GM19438 (cell line): ENCODE measurements around the gene SMYD5.
"Not testable (repeated sequence)": the region's sequence is repeated elsewhere in the genome, so short reads cannot be mapped to it uniquely, and the experiment has no call there.

Experiments
- ATAC-seq: cut with Tn5 transposase; IDR thresholded peaks from one replicate; pipeline ENCODE4 v1.9.1; 2021; ENCODE audit warnings: low read depth; ENCODE audit not compliant: unreplicated experiment

SMYD5 gene

DNA sequence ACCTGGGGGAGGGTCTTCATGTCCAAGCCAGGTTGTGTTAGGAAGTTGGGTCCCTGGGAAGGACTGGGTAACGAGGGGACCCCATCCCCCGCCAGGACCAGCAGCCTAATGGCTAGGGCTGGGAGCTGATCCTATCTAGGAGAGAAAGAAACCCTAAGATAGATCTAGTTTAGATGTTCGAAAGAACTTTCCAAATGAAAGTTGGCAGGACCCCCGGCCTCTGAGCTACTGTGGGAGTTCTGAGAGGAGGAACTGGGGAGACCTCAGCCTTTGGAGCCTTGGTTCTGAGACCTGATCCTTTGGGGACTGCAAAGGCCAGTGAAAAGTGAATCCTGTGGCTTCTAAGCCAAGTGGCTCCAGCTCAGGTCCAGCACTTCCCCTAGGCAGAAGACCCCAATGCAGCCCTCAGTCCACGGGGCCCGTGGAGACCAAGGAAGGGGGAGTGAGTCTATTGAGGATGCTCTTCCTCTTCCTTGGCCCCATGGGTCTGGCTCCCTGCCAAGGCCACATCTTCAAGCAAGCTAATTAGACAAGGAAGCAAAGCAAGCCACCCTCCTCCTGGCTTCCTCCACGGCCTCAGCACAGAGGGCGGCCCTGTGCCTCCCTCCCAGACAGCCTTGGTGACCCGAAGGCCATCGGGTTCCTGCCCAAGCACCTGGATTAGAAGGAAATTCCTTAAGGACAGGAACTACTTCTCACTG, 43.5 kb downstream of the SMYD5 start:
- no peak for ATAC-seq

DNA sequence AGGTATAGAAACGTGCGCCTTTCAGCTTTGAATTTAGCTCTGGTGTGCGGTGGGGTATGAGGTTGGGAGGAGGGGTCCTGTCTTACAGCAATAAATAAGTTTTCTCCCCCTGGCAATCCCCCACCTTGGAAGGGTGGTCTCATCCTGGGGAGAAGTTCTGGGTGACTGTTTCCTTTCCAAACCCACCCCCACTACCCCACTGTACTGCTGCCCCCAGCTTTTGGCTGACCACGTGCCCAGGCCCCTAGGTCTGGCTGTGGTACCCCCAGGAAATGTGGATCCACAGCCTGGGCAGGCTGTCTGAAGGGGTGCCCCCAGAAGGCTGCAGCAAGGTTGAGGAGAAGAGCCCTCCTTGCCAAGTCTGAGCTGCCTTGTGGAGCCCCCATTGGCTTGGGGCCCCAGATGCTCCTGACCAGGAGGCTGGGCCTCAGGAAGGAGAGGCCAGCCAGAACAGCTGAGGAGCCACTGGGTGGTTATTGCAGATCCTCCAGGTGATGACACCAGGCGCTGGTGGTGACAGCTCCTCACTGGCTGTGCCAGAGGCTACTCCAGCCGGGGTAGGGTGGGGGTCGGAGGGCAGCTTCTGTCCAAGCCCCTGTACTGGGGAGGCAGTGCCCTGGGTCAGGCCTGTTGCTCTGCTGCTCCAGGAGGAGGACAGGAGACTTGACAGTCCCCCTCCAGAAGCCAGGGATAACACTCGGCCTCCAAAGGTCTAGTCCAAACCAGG, 44.3 kb downstream of the SMYD5 start:
- no peak for ATAC-seq

DNA sequence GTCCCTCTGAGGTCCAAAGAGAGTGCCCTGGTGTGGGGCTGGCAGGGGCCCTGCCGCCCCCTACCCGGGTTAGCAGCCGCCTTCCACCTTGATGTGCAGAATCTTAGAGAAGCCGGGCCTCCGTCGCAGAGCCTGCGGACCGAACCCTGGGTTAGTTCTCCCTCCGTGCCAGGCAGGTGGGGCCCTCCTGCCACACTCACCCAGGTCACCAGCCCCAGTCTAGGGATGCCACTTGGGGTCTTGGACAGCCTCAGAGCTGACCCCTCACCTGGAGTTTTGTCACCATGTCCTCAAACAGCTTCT, 44.8 kb downstream of the SMYD5 start:
- no peak for ATAC-seq

DNA sequence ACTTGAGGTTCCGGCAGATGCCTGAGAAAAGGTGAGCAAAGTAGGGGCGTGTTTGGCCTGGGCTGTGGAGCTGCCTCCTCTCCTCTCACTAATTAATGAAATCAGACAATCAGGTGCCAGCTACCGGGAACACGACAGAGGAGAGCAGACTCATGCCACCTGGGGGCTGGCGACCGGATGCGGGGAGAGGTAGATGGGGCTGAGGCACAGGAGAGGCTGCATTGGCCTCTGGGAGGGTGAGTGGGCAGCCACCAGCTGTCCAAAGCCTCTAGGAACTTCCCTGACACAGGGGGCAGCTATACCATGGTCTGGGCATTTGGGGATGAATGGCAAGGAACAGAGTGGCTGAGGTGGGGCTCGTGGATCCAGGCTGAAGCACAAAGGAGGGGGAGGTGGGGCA, 45.2 kb downstream of the SMYD5 start:
- ATAC-seq: no peak

DNA sequence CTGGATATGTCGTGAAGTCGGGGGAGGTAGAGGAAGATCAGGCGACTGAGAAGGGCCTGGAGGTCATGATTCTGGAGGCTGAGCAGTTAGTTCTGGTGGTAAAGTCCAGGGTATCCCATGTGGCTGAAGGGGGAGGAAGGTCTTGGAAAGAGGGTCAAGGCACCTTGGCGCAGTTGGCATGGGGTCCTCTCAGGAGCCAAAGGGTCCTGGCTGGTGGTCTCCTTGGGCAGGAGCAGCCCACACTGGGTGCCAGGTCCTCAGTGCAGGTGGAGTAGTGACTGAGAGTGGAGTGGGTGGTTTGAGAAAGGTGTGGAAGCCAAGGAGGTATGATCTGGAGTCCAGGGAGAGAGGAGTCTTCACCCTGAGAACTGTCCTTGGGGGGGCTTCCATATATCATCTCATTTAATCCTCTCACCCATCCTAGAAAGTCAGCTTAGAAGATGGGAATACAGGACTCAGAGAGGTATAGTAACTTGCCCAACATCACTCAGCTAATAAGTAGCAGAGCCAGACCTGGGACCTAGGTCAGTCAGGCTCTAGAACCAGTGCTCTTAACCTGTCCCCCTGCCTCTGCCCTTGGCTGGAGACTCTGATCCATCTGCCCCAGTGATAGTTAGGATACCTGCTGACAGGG, 45.8 kb downstream of the SMYD5 start:
- ATAC-seq: no peak

DNA sequence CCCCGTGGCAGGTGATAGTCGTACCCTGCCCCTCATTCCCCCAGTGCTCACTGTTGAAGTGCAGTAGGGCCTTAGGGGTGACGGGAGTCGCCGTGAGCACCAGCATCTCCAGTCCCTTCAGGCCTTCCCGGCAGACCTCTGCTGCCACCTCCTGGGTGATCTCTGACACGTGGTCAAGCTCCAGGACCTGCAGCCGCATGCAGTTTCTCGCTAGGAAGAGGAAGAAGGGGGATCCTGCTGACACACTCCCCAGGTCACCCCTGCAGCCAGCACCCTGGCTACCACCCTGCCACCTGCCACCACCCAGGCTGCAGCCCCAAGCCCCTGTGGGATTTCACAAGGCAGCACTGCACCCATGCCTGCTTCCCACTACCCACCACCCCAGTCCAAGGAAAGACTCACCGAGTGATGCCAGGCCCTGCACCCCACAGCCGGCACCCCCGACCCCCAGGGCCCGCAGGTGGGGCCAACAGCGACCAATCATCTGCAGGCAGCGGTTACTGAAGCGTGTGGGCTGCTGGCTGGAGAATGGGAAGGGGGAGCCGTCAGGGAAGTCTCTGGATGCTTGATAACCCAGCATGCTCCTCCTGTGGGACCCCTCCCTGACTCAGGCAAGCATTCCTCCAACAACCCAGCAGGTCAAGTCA, 46.4 kb downstream of the SMYD5 start:
- ATAC-seq: no peak

DNA sequence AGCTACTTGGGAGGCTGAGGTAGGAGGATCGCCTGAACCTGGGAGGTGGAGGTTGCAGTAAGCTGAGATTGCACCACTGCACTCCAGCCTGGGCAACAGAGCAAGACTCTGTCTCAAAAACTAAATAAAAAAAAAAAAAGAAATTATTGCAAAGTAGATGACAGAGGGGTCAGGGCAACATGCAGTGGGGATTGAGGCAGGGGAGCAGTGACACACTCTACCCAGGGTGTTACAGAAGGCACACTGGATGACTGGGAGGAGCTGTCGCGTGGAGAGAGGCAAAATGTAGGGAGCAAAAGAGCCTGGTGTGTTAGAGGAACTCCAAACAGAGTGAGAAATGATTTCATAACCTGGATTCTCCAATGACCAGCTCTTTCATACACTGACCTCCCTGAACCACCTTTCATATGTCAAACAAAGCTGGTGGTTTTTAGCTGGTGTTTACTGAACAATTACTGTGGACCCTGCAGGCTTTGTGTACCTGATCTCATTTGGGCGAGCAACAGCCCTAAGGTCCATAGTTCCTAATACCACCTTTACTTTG, 48.1 kb downstream of the SMYD5 start:
- no peak for ATAC-seq

DNA sequence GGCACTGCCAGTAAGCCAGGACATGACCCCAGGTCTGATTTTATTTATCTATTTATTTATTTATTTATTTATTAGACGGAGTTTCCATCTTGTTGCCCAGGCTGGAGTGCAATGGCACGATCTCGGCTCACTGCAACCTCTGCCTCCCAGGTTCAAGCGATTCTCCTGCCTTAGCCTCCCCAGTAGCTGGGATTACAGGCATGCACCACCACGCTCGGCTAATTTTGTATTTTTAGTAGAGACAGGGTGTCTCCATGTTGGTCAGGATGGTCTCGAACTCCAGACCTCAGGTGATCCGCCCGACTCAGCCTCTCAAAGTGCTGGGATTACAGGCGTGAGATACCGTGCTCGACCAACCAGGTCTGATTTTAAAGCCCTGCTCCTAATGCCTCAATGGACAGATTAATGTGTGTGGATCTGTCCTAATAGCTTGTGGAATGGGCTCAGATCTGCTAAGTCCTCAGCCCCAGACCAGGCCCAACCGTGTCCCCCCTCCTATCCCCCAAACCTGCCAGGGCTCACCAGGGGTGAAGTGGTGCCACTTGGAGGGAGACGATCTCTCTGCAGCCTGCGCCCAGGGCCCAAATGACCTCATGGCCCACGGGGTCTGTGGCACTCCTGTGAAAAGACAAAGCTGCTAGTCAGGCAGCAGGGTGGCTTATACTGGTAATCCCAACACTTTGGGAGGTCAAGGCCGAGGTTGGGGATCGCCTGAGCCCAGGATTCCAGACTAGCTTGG, 48.8 kb downstream of the SMYD5 start:
- ATAC-seq: not testable (repeated sequence)

DNA sequence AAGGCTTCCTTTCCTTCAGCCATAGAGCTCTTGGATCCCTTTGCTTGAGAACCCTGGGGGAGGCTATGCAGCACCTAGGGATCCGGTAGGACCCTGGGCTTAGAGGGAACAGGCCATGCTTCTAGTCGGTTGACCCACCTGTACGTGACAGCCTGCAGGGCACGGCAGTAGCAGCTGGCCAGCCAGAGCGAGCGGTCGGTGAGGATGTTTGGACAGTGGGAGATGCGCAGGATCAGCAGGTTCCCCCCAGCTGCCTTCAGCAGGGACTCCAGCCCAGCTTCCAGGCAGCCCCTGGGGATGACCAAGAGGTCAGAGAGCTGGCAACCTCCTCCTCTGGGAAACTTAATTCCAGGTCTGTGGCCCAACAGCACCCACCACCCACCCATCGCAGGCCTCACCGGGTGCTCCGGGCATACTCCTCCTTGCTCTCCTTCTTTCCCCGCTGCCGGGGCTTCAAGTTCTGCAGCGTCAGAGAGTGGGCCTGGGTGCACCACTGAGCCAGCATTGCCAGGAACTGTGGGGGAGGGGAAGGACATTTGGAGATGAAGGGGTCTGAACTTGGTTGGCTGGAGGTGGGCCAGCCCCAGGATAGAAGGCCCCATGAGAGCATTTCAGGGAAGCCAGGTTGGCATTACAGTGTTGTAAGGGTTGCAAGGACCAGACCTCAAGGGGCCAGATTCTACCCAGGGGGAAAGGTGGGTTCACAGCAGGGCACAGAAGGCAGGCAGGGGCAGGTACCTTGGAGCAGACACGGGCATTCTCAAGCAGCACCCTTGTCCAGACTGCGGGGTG, 49.7 kb downstream of the SMYD5 start:
- no peak for ATAC-seq

DNA sequence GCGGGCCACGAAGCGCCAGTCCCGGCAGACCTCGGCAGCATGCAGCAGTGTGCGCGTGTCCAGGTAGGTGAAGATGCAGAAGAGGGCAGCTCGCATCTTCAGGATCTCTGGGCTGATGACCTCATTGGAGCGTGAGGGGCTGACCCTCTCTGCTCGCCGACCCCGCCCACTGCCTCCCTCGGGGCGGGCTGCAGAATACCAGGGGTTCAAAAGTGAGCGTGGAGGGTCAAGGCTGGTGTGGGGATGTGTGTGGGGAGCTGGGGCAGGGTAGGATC, 50.2 kb downstream of the SMYD5 start:
- no peak for ATAC-seq

DNA sequence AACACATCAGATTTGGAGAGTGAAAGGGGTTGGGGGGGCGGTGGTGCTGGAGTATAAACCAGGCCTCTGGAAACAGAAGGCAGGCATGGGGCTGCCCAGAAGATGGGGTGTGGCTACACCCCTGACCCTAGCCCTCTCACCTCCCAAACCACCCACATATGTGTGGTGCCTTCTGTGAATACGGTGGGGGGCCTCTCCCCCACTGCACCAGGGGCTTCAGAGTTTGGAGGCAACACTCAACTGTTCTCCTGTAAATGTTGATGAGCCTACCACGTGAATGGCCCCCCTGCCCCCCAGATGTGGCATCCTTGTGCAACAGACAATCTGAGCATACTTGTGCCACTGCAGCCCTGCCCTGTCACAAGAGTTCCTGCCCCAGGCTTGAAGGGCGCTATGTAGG, 50.7 kb downstream of the SMYD5 start:
- no peak for ATAC-seq

DNA sequence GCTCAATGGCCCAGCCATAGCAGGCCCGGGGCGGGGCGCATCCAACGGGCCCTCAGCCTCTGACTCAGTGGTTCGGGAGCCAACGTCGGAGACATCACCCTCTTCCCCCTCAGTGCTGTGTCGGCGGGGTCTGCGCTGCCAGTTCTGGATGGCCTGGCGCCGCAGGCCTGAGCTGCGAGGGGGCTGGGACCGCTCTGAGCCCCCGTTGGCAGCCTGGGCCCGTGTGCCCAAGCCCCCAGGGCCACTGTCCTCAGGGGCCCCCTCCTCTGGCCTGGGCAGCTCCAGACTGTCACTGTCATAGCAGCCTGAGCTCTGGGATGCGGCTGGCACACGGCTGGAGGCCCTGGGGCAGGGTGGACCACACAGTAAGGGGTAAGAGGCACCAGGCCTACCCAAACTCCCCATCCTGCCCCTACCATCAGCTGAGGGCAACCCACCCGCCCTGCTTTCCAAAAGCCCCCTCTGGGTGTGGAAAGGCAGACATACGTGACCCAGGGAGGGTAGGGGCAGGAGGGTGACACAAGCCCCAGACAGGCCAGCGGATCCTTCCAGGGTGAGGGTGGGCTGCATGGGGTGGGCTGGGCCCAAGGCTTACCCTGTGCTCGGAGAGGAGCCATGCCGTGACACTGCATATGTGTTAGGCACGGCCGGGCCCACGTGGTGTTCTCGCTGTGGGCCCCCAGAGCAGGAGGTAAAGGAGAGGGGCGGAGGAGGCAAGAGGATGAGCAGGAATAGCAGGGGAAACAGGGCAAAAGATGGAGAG, 51.4 kb downstream of the SMYD5 start:
- no peak for ATAC-seq

DNA sequence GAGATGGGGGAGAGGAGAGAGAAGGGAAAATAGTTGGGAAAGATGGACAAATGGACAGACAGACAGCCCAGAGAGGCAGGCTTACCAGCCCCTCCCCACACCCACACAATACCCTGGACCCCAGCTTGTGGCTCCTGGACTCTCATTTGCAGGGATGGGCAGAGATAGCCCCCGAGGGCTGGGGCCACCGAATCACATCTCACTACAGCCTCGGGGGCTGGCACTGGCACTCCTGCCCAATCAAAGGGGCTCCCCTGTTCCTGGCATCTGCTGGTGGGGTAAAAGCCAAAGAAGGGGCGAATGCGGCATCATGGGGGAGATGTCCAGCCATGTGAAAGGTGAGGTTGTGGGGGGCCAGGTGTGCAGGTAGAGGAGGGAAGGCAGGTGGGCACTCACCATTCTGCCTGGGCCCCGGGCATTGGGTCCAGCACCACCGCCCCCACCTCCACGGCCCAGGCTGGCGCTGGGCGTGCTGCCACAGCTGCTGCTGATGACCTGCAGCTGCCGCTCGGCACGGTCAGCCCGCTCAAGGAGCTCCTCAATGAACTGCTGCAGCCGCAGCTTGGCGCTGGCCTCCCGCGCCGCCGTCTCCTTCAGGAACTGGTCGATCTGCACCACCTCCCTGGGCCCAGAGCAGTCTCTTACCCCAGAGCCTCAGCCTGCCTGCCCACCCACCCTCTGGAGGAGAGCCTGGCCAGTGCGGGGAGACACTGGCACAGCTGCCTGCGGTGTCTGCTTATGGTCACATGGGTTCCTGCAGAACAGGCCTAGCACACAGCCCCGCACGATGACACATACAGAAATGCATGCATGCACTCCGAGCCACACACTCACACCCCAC, 52.2 kb downstream of the SMYD5 start:
- no peak for ATAC-seq

DNA sequence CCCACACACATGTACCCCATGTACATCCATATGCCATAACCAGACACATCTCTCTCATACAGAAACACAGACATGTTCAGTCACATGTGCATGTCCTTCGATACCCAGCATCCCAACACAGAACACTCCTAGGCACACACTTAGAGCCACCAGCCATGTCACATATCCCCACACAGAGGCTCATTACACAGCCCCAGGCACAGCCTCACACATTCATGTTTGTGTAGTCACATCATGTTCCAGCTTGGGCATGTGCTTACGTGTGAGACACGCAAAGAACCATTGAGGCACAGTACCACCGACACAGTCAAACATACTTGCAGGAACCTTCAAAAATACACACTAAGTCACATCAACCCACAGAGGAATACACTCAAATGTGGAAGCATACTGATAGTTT, 53.0 kb downstream of the SMYD5 start:
- no peak for ATAC-seq

DNA sequence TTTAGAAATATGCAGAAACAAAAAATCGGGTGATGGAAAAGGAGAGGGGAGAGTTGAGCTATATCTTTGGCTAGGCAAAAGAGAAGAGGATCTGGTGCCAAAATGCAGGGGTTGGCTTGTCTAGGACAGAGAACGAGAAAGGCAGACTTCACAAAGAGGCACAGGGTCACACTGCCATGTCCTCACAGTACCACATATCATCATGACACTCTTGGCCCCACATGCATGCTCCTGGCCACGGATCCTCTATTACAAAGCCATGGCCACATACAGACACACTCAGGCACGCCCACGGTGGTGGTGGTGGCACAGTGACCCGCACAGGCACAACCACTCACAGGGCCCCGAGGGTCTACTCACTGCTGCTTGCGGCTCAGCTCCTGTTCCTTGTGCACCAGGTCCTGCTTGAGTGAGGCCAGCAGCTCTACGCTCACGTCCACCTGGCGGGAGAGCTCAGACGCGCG, 54.4 kb downstream of the SMYD5 start:
- no peak for ATAC-seq

DNA sequence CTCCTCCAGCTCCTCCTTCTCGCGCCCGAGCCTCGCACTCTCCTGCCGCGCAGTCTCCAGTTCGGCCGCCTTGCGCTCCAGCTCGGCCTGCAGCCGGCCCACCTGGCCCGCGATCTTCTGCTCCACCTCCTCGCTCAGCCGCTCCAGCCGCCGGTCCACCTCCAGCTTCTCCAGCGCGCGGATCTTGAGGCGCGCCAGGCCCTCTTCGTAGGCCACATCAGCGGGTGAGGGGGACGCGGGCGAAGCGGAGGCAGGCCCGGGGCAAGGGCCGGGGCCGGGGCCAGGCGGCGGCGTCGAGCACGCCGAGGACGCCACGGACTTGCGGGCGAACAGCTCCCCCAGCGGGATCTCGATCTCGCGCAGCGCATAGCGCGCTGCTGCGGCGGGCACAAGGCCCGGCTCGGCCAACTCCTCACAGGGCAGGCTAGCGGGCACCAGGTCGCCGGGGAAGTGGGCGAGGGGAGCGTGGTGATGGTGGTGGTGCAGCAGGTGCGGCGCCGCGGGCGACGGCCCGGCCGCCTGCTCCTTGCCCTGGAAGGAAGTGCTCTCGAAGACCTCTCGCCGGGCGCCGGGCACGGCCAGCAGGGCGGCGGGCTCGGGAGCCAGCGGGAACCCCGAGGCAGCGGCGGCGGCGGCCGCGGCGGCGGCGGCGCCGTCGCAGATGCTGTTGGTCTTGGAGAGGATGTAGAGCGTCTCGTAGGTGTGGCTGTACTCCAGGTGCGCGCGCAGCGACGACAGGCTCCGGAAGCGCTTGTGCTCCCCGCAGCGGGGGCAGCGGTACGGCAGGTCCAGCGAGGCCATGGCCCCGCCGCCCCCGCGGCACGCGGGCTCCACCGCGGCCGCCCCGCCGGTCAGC, 55.0 kb downstream of the SMYD5 start:
- peak; percentile 73 for ATAC-seq

DNA sequence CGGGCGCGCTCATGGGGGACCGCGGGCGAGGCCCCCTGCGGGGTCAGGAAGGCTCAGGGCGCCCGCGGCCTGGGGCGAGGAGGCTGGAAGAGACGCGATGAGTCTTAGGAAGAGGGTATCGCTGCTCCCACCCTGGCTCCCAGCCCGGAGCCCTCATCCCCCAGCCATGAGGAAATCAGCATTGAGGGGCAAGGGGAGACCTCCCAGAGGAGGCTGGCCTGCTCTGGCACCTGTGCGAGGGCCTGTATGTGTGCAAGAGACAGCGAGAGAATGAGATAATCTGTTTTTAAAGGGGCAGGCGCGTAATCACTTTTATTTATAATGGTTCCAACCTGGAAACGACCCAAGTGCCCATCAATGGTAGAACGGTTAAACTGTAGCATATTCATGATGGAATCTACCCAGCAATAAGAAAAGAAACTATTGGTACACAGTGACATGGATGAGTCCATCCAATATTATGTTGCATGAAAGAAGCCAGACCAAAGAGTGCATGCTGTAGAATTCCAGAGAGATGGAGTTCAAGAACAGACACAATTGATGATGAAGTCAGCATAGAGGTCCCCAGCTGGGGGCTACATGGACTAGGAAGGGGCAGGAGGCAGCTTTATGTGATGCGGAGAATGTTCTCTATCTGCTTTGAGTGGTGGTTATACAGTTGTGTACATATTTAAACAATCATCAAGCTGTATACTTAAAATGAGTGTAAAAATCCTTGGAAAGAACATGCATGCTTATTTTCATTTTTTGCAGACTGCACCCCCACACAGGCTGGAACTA, 55.8 kb downstream of the SMYD5 start:
- no peak for ATAC-seq
